Neural cell (in vitro differentiated cells): ENCODE data around the gene DYRK3. TPM values are rescaled to one million over a fixed set of nuclear protein-coding genes. Genes with fewer than 3 reads are reported as not detected.

ENCODE experiments used
- H2AFZ ChIP-seq: fragments of 200-600, 300-800 bp; sonication (generic), shearing (Covaris generic); 2 replicates; pipeline ENCODE4 v1.6.0; 2014; ENCODE audit warnings: low read depth, mild to moderate bottlenecking, antibody characterized with exemption, low read length, moderate library complexity
- H3F3A ChIP-seq: fragments of 200-600 bp; shearing (Covaris generic); 2 replicates; pipeline ENCODE4 v1.6.1; 2016; ENCODE audit warnings: mild to moderate bottlenecking, moderate library complexity, mixed read lengths, antibody characterized with exemption, low read length; ENCODE audit not compliant: insufficient read depth, poor library complexity, severe bottlenecking
- H3K27ac ChIP-seq: fragments of 200-600, 300-800 bp; sonication (generic), shearing (Covaris generic); 2 replicates; pipeline ENCODE4 v1.5.1; 2014; ENCODE audit warnings: mild to moderate bottlenecking, low read length, moderate library complexity
- H3K27me3 ChIP-seq: fragments of 300-800, 200-600 bp; sonication (generic), shearing (Covaris generic); 2 replicates; pipeline ENCODE4 v1.6.0; 2014; ENCODE audit warnings: mild to moderate bottlenecking, low read depth, low read length, moderate library complexity; ENCODE audit not compliant: insufficient read depth
- H3K36me3 ChIP-seq: fragments of 300-800, 200-600 bp; sonication (generic), shearing (Covaris generic); 2 replicates; pipeline ENCODE4 v1.5.1; 2014; ENCODE audit warnings: mild to moderate bottlenecking, antibody characterized with exemption, low read length, moderate library complexity; ENCODE audit not compliant: insufficient read depth
- H3K4me2 ChIP-seq: fragments of 300-800, 200-600 bp; sonication (generic), shearing (Covaris generic); 2 replicates; pipeline ENCODE4 v1.6.0; 2014; ENCODE audit warnings: mild to moderate bottlenecking, low read length
- H3K4me3 ChIP-seq: fragments of 300-800, 200-600 bp; sonication (generic), shearing (Covaris generic); 2 replicates; pipeline ENCODE4 v1.5.1; 2014; ENCODE audit warnings: mild to moderate bottlenecking, low read length, moderate library complexity
- H3K79me2 ChIP-seq: fragments of 200-600 bp; shearing (Covaris generic); replicated peaks from 2 replicates; pipeline ENCODE4 v1.6.0; 2014; ENCODE audit warnings: mild to moderate bottlenecking, low read length, moderate library complexity; ENCODE audit not compliant: insufficient read depth
- H3K9ac ChIP-seq: fragments of 300-800, 200-600 bp; sonication (generic), shearing (Covaris generic); 2 replicates; pipeline ENCODE4 v1.6.1; 2016; ENCODE audit warnings: mild to moderate bottlenecking, low read length, mixed read lengths
- H3K9me2 ChIP-seq: fragments of 200-600 bp; shearing (Covaris generic); 2 replicates; pipeline ENCODE4 v1.6.1; 2016; ENCODE audit warnings: mild to moderate bottlenecking, low read length, mixed read lengths; ENCODE audit not compliant: insufficient read depth
- H3K9me3 ChIP-seq: fragments of 200-600, 300-800 bp; sonication (generic), shearing (Covaris generic); 2 replicates; pipeline ENCODE4 v1.6.1; 2016; ENCODE audit warnings: mild to moderate bottlenecking, mixed run types, low read length, moderate library complexity, mixed read lengths
- H4K20me1 ChIP-seq: fragments of 200-600 bp; shearing (Covaris generic); 2 replicates; pipeline ENCODE4 v1.6.1; 2016; ENCODE audit warnings: mild to moderate bottlenecking, mixed run types; ENCODE audit not compliant: insufficient read depth
- CTCF ChIP-seq: fragments of 450-650 bp; IDR thresholded peaks from 2 replicates; pipeline ENCODE4 v1.5.1; 2014; ENCODE audit warnings: antibody characterized with exemption, mild to moderate bottlenecking, moderate library complexity; ENCODE audit not compliant: poor library complexity, severe bottlenecking
- EP300 ChIP-seq: fragments of 450-650 bp; conservative IDR thresholded peaks from 2 replicates; pipeline ENCODE4 v1.6.1; 2014; ENCODE audit warnings: antibody characterized with exemption, mild to moderate bottlenecking, moderate library complexity; ENCODE audit not compliant: poor library complexity, severe bottlenecking
- EZH2 ChIP-seq: fragments of 200-600, 300-800 bp; shearing (Covaris generic), sonication (generic); IDR thresholded peaks from 2 replicates; pipeline ENCODE4 v1.6.1; 2014; ENCODE audit warnings: antibody characterized with exemption, low read length, borderline replicate concordance, mild to moderate bottlenecking; ENCODE audit not compliant: insufficient read depth, poor library complexity, severe bottlenecking
- MXI1 ChIP-seq: fragments of 450-650 bp; conservative IDR thresholded peaks from 2 replicates; pipeline ENCODE4 v1.6.1; 2014; ENCODE audit warnings: antibody characterized with exemption, mild to moderate bottlenecking; ENCODE audit not compliant: poor library complexity, severe bottlenecking
- POLR2AphosphoS5 ChIP-seq: IDR thresholded peaks from 2 replicates; pipeline ENCODE4 v1.6.1; 2012
- RAD21 ChIP-seq: fragments of 450-650 bp; conservative IDR thresholded peaks from 2 replicates; pipeline ENCODE4 v1.6.1; 2014; ENCODE audit warnings: antibody characterized with exemption, mild to moderate bottlenecking, moderate library complexity
- REST ChIP-seq: IDR thresholded peaks from 2 replicates; pipeline ENCODE4 v1.6.1; 2012; ENCODE audit warnings: borderline replicate concordance
- SMC3 ChIP-seq: fragments of 450-650 bp; conservative IDR thresholded peaks from 2 replicates; pipeline ENCODE4 v1.6.1; 2014; ENCODE audit warnings: antibody characterized with exemption, mild to moderate bottlenecking, moderate library complexity; ENCODE audit not compliant: poor library complexity
- TAF1 ChIP-seq: IDR thresholded peaks from 2 replicates; pipeline ENCODE4 v1.6.1; 2012; ENCODE audit warnings: low read depth
- polyA plus RNA-seq: library from polyadenylated mRNA; depleted of rRNA; stranded (reverse); fragments of >200 nt; gene quantifications from 2 replicates; pipeline ENCODE4 v1.2.3, GENCODE V29; 2014

The DYRK3 gene
- polyA plus RNA-seq, 1 donor from 2014 or later: 7.5 TPM

GRCh38 chr1:206587904-206588303 is 47.4 kb upstream of the DYRK3 start:
- no peaks in the 10 kb centered on the region for H3K9me2 ChIP-seq
- TF ChIP-seq SMC3 (no peak), MXI1 (no peak), REST (no peak), CTCF (no peak)
- H3K36me3 ChIP-seq: peaks cover 6% of the 10 kb centered on the region
- no peak overlapping the region for H3K4me2 ChIP-seq
- no peaks in the 10 kb centered on the region for H3K9me3 ChIP-seq
- H3K9ac ChIP-seq: no peak overlapping the region
- H3K79me2 ChIP-seq: no peaks in the 10 kb centered on the region
- no peaks in the 10 kb centered on the region for H4K20me1 ChIP-seq
- H3K27me3 ChIP-seq: no peaks in the 10 kb centered on the region
- H2AFZ ChIP-seq: no peak overlapping the region
- no peak overlapping the region for H3K27ac ChIP-seq
- H3F3A ChIP-seq: no peaks in the 10 kb centered on the region
- no peak overlapping the region for H3K4me3 ChIP-seq

GRCh38 chr1:206588492-206588891 is 46.8 kb upstream of the DYRK3 start:
- no peak overlapping the region for H3K4me2 ChIP-seq
- TF ChIP-seq TAF1 (no peak), EZH2 (no peak), EP300 (no peak), MXI1 (no peak), RAD21 (no peak), REST (no peak), CTCF (no peak), POLR2AphosphoS5 (no peak), SMC3 (no peak)
- peaks cover 6% of the 10 kb centered on the region for H3K36me3 ChIP-seq
- H3K9me2 ChIP-seq: no peaks in the 10 kb centered on the region
- H3F3A ChIP-seq: no peaks in the 10 kb centered on the region
- H3K4me3 ChIP-seq: no peak overlapping the region
- no peaks in the 10 kb centered on the region for H4K20me1 ChIP-seq
- H3K9ac ChIP-seq: no peak overlapping the region
- H2AFZ ChIP-seq: no peak overlapping the region
- no peaks in the 10 kb centered on the region for H3K27me3 ChIP-seq
- no peaks in the 10 kb centered on the region for H3K79me2 ChIP-seq
- no peaks in the 10 kb centered on the region for H3K9me3 ChIP-seq
- H3K27ac ChIP-seq: no peak overlapping the region
